Rectal smooth muscle tissue (tissue), 1 donor: Measurements from ENCODE around the gene SCG2.

Experiments used
- H3K27ac ChIP-seq: one replicate; pipeline ENCODE4 v1.7.0; 2013; ENCODE audit warnings: low read depth, low read length, inconsistent platforms
- H3K27me3 ChIP-seq: one replicate; pipeline ENCODE4 v1.7.0; 2013; ENCODE audit warnings: low read length; ENCODE audit not compliant: control insufficient read depth, insufficient read depth
- H3K36me3 ChIP-seq: one replicate; pipeline ENCODE4 v1.7.0; 2013; ENCODE audit warnings: low read length; ENCODE audit not compliant: control insufficient read depth, insufficient read depth
- H3K4me1 ChIP-seq: one replicate; pipeline ENCODE4 v1.7.0; 2013; ENCODE audit warnings: low read length; ENCODE audit not compliant: control insufficient read depth, insufficient read depth
- H3K4me3 ChIP-seq: one replicate; pipeline ENCODE4 v1.7.0; 2013; ENCODE audit warnings: low read length
- H3K9ac ChIP-seq: one replicate; pipeline ENCODE4 v1.7.0; 2013; ENCODE audit warnings: low read length

The SCG2 gene

GRCh38 chr2:223632826-223633225, 30.7 kb upstream of the SCG2 start:
- Histone ChIP-seq H3K4me3 (no peak overlapping the region), H3K27me3 (no peaks in the 10 kb centered on the region), H3K9ac (no peak overlapping the region), H3K4me1 (no peaks in the 10 kb centered on the region), H3K27ac (no peak overlapping the region), H3K36me3 (no peaks in the 10 kb centered on the region)

- Histone ChIP-seq H3K4me3 (no peak overlapping the region), H3K36me3 (no peaks in the 10 kb centered on the region), H3K27ac (no peak overlapping the region), H3K27me3 (no peaks in the 10 kb centered on the region), H3K9ac (no peak overlapping the region), H3K4me1 (no peaks in the 10 kb centered on the region)
These were observed 24.6 kb upstream of the SCG2 start for GRCh38 chr2:223626716-223627115.

GRCh38 chr2:223625652-223626051, 23.5 kb upstream of the SCG2 start:
- no peak overlapping the region for H3K9ac ChIP-seq
- no peak overlapping the region for H3K4me3 ChIP-seq
- no peaks in the 10 kb centered on the region for H3K27me3 ChIP-seq
- no peak overlapping the region for H3K27ac ChIP-seq
- H3K4me1 ChIP-seq, result no peaks in the 10 kb centered on the region
- H3K36me3 ChIP-seq, result no peaks in the 10 kb centered on the region

GRCh38 chr2:223621901-223622300, 19.7 kb upstream of the SCG2 start:
- Histone ChIP-seq H3K27me3 (no peaks in the 10 kb centered on the region), H3K36me3 (no peaks in the 10 kb centered on the region), H3K4me1 (no peaks in the 10 kb centered on the region), H3K27ac (no peak overlapping the region), H3K4me3 (no peak overlapping the region), H3K9ac (no peak overlapping the region)

GRCh38 chr2:223619486-223620129, 17.4 kb upstream of the SCG2 start:
- H3K4me3 ChIP-seq, result no peak overlapping the region
- H3K36me3 ChIP-seq, result no peaks in the 10 kb centered on the region
- H3K27me3 ChIP-seq, result peaks cover under 1% of the 10 kb centered on the region

GRCh38 chr2:223618172-223619035, 16.2 kb upstream of the SCG2 start:
- H3K4me1 ChIP-seq, result no peaks in the 10 kb centered on the region
- H3K27ac ChIP-seq, result no peak overlapping the region

More at GRCh38 chr2:223619486-223620129, 17.4 kb upstream of the SCG2 start:
- Histone ChIP-seq H3K27ac (no peak overlapping the region), H3K9ac (no peak overlapping the region), H3K4me1 (no peaks in the 10 kb centered on the region)

GRCh38 chr2:223614534-223614933, 12.4 kb upstream of the SCG2 start:
- Histone ChIP-seq H3K9ac (no peak overlapping the region), H3K4me3 (no peak overlapping the region), H3K27ac (no peak overlapping the region), H3K4me1 (no peaks in the 10 kb centered on the region), H3K36me3 (no peaks in the 10 kb centered on the region), H3K27me3 (peaks cover 3% of the 10 kb centered on the region)

More at GRCh38 chr2:223618172-223619035, 16.2 kb upstream of the SCG2 start:
- Histone ChIP-seq H3K36me3 (no peaks in the 10 kb centered on the region), H3K9ac (no peak overlapping the region), H3K4me3 (no peak overlapping the region), H3K27me3 (peaks cover 3% of the 10 kb centered on the region)

- peak overlapping the region; percentile 26 for H3K4me3 ChIP-seq
- H3K27me3 ChIP-seq, result peaks cover 3% of the 10 kb centered on the region
- H3K9ac ChIP-seq, result no peak overlapping the region
- H3K36me3 ChIP-seq, result no peaks in the 10 kb centered on the region
- H3K27ac ChIP-seq, result peak overlapping the region; percentile 55
- H3K4me1 ChIP-seq, result no peaks in the 10 kb centered on the region
These were observed 11.1 kb upstream of the SCG2 start for GRCh38 chr2:223613017-223613950.

GRCh38 chr2:223612501-223612900, 10.3 kb upstream of the SCG2 start:
- Histone ChIP-seq H3K9ac (no peak overlapping the region), H3K4me1 (no peaks in the 10 kb centered on the region), H3K27me3 (peaks cover 3% of the 10 kb centered on the region), H3K36me3 (no peaks in the 10 kb centered on the region), H3K27ac (peak overlapping the region; percentile 55), H3K4me3 (peak overlapping the region; percentile 26)

GRCh38 chr2:223611061-223611460, 8.9 kb upstream of the SCG2 start:
- H3K4me3 ChIP-seq, result no peak overlapping the region
- H3K36me3 ChIP-seq, result no peaks in the 10 kb centered on the region
- no peak overlapping the region for H3K9ac ChIP-seq
- H3K27me3 ChIP-seq, result peaks cover 3% of the 10 kb centered on the region
- no peaks in the 10 kb centered on the region for H3K4me1 ChIP-seq
- H3K27ac ChIP-seq, result no peak overlapping the region

- Histone ChIP-seq H3K4me3 (no peak overlapping the region), H3K9ac (no peak overlapping the region), H3K27me3 (no peaks in the 10 kb centered on the region), H3K36me3 (no peaks in the 10 kb centered on the region), H3K4me1 (no peaks in the 10 kb centered on the region), H3K27ac (no peak overlapping the region)
These were observed 5.3 kb upstream of the SCG2 start for GRCh38 chr2:223607476-223607875.

- Histone ChIP-seq H3K27me3 (no peaks in the 10 kb centered on the region), H3K4me1 (no peaks in the 10 kb centered on the region), H3K27ac (no peak overlapping the region), H3K9ac (no peak overlapping the region), H3K4me3 (no peak overlapping the region), H3K36me3 (no peaks in the 10 kb centered on the region)
These were observed 4.8 kb upstream of the SCG2 start for GRCh38 chr2:223606946-223607345.
